Measurements from ENCODE around the gene LRSAM1.

- TF ChIP-seq POLR2AphosphoS5 (IDR thresholded peaks at IDR 0.05; ENCODE audit: low read depth, low read length) (no peak), POLR2A (IDR thresholded peaks at IDR 0.05; ENCODE audit: low read depth, low read length) (no peak), TAF1 (IDR thresholded peaks at IDR 0.05; ENCODE audit: low read depth, low read length) (no peak), SPI1 (IDR thresholded peaks at IDR 0.05; ENCODE audit: low read depth, low read length) (no peak)
Measured at GRCh38 chr9:127549751-127550150, 98.4 kb downstream of the LRSAM1 start.

Measured in GM12891 (cell line).